ENCODE data around the gene DLGAP1.

DNA sequence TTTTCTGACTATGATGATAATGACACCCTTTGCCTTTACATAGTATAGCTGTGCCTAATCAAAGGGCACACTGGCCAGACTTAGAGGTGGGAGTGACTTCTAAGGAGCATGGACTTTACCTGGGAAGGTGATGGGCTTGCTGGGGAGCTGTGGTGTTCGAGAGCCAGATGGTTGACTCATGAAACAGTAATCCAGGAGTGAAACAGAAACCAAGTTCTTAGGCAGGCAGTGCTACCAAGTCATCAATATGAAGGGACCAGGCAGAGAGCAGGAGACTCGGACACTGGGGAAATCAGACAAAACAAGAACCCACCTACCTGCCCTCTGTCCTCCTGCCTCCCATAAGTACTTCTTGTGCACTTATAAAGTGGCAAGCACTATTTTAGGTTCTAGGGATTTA lies 430.4 kb downstream of the DLGAP1 start:
- TF ChIP-seq EZH2 (IDR thresholded peaks at IDR 0.05; ENCODE audit: insufficient read depth, poor library complexity, severe bottlenecking) (no peak), EZH2phosphoT487 (IDR thresholded peaks at IDR 0.05; ENCODE audit: insufficient read depth, low read depth) (no peak)
